ENCODE measurements around the gene SLC2A2. TPM values are rescaled to one million over a fixed set of nuclear protein-coding genes. Genes with fewer than 3 reads are reported as not detected.

The SLC2A2 gene
- total RNA-seq, 2 experiments from 2014 or later, result not detected

DNA sequence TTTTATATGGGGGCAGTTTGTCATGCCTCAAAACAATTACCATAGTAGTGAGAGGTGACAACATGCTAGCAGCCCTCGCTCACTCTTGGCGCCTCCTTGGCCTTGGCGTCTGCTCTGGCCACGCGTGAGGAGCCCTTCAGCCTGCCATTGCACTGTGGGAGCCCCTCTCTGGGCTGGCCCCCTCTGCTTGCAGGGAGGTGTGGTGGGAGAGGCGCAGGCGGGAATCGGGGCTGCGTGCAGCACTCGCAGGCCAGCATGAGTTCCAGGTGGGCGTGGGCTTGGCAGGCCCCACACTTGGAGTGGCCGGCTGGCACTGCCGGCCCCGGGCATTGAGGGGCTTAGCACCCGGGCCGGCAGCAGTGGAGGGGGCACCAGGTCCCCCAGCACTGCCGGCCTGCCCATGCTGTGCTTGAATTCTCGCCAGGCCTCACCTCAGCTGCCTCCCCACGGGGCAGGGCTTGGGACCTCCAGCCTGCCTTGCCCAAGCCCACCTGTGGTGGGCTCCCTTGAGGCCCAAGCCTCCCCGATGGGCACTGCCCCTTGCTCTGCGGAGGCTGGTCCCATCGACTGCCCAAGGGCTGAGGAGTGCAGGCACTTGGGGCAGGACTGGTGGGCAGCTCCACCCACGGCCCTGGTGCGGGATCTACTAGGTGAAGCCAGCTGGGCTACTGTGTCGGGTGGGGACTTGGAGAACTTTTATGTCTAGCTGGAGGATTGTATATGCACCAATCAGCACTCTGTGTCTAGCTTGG is 79.3 kb downstream of the SLC2A2 start:
- Mint-ChIP-seq H3K27me3 (peaks cover 11% of the 10 kb centered on the region), H3K9me3 (peaks cover 3% of the 10 kb centered on the region), H3K27ac (no peak overlapping the region), H3K4me1 (ENCODE audit: low read depth) (no peaks in the 10 kb centered on the region), H3K36me3 (no peaks in the 10 kb centered on the region), H3K4me3 (no peak overlapping the region)
- intact Hi-C loops (cut with micrococcal nuclease), result no loop called here
- ChIA-PET CTCF (no interaction called here), POLR2A (no interaction called here)
- no peak for DNase-seq

Other genes with a start within 250 kb of the SLC2A2 start
- gene RPL22L1, start 156.5 kb downstream of the SLC2A2 start, total RNA-seq, result 100 to 1,000 TPM; 379 to 382 TPM
- gene EIF5A2, start 118.1 kb downstream of the SLC2A2 start, total RNA-seq, result 1 to 10 TPM; 5.7 to 8.7 TPM

Measured in activated CD4-positive, alpha-beta memory T cell treated with anti-CD3 and anti-CD28 coated beads for 36 hours (primary cell).